ENCODE measurements around the gene HMGCS1.
"Not testable (repeated sequence)": the region's sequence is repeated elsewhere in the genome, so short reads cannot be mapped to it uniquely, and the experiment has no call there.

Gene HMGCS1

GRCh38 chr5:43273552-43273951, 39.7 kb downstream of the HMGCS1 start:
- no peak for DNase-seq (ENCODE audit: low read depth)

- DNase-seq (ENCODE audit: low read depth): no peak
Observed at GRCh38 chr5:43270645-43271044, 42.6 kb downstream of the HMGCS1 start.

- no peak for DNase-seq (ENCODE audit: low read depth)
Observed at GRCh38 chr5:43268188-43268820, 44.9 kb downstream of the HMGCS1 start.

- DNase-seq (ENCODE audit: low read depth): not testable (repeated sequence)
Observed at GRCh38 chr5:43262269-43262668, 50.9 kb downstream of the HMGCS1 start.

- DNase-seq (ENCODE audit: low read depth): no peak
Observed at GRCh38 chr5:43258116-43258515, 55.1 kb downstream of the HMGCS1 start.

- DNase-seq (ENCODE audit: low read depth): no peak
Observed at GRCh38 chr5:43256261-43256966, 56.8 kb downstream of the HMGCS1 start.

- no peak for DNase-seq (ENCODE audit: low read depth)
Observed at GRCh38 chr5:43255704-43256103, 57.5 kb downstream of the HMGCS1 start.

- no peak for DNase-seq (ENCODE audit: low read depth)
Observed at GRCh38 chr5:43251754-43252153, 61.5 kb downstream of the HMGCS1 start.

GRCh38 chr5:43245724-43246385, 67.4 kb downstream of the HMGCS1 start:
- no peak for DNase-seq (ENCODE audit: low read depth)

GRCh38 chr5:43244823-43245565, 68.2 kb downstream of the HMGCS1 start:
- DNase-seq (ENCODE audit: low read depth): no peak

- no peak for DNase-seq (ENCODE audit: low read depth)
Observed at GRCh38 chr5:43243270-43243669, 69.9 kb downstream of the HMGCS1 start.

- no peak for DNase-seq (ENCODE audit: low read depth)
Observed at GRCh38 chr5:43242196-43242595, 71.0 kb downstream of the HMGCS1 start.

All from stimulated activated CD8-positive, alpha-beta memory T cell treated with anti-CD3 and anti-CD28 coated beads, Interleukin-4, amount 100 ng/mL, for 24 hours (primary cell).